T-helper 17 cell (primary cell): ENCODE results near the gene SPINK9. TPM values are rescaled to one million over a fixed set of nuclear protein-coding genes. Genes with fewer than 3 reads are reported as not detected.

Source experiments
- ATAC-seq: fragments of 150-1000 bp; cut with Tn5 transposase; 2 replicates; pipeline ENCODE4 v1.10.0; 2021; ENCODE audit warnings: mild to moderate bottlenecking, moderate library complexity
- DNase-seq, 3 donors: peaks; one replicate each; pipeline versions ENCODE4 v3.0.0 to v3.0.0-alpha.2; 2020 to 2021
- H3K9me3 ChIP-seq: one replicate; pipeline ENCODE4 v1.7.0; 2013; ENCODE audit warnings: low read length, mild to moderate bottlenecking; ENCODE audit not compliant: control insufficient read depth, poor library complexity, severe bottlenecking
- H3K27ac Mint-ChIP-seq: one replicate; pipeline ENCODE4 v1.8.0; 2022; ENCODE audit warnings: mild to moderate bottlenecking, moderate library complexity, mixed read lengths
- H3K27me3 Mint-ChIP-seq: one replicate; pipeline ENCODE4 v1.8.0; 2022; ENCODE audit warnings: mixed read lengths
- H3K36me3 Mint-ChIP-seq: one replicate; pipeline ENCODE4 v1.8.0; 2022; ENCODE audit warnings: low read depth, mixed read lengths
- H3K4me1 Mint-ChIP-seq: one replicate; pipeline ENCODE4 v1.8.0; 2022; ENCODE audit warnings: mild to moderate bottlenecking, mixed read lengths
- H3K4me3 Mint-ChIP-seq: one replicate; pipeline ENCODE4 v1.8.0; 2022; ENCODE audit warnings: mild to moderate bottlenecking, moderate library complexity, mixed read lengths
- total RNA-seq, 4 donors: library from RNA in 2 of 4; stranded (reverse) in 2 of 4; gene quantifications; one replicate each; pipeline ENCODE4 v1.2.3 and lab custom pipeline; 2022 to 2026

SPINK9 gene
- total RNA-seq, 2 donors from 2014 or later, result not detected

- DNase-seq (no peak), ATAC-seq (no peak)
- no peaks in the 10 kb centered on the region for H3K9me3 ChIP-seq
- Mint-ChIP-seq H3K27me3 (no peaks in the 10 kb centered on the region), H3K4me1 (peaks cover 20% of the 10 kb centered on the region), H3K27ac (no peak overlapping the region), H3K4me3 (no peak overlapping the region), H3K36me3 (peaks cover 4% of the 10 kb centered on the region)
Measured at GRCh38 chr5:148378670-148379069, 43.3 kb downstream of the SPINK9 start.

DNA sequence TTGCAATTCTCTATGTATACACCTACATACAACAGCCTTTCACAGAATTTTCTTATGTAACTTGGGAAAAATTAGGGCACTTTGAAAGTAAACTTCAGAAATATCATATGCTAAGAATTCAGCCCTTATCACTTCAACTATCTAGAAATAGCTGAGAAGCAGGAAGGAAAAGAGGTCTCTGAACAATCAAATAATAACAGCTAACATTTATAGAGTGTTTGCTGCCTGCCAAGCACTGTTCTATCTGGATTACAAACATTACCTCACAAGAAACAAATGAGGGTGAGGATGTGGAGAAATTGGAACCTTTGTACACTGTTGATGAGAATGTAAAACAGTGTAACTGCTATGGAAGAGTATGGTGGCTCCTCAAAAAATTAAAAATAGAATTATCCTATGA, 44.0 kb downstream of the SPINK9 start:
- Mint-ChIP-seq H3K4me3 (no peak overlapping the region), H3K36me3 (peaks cover 6% of the 10 kb centered on the region), H3K4me1 (peaks cover 27% of the 10 kb centered on the region), H3K27me3 (no peaks in the 10 kb centered on the region), H3K27ac (peak overlapping the region; percentile 47)
- ATAC-seq (no peak), DNase-seq (no peak)
- no peaks in the 10 kb centered on the region for H3K9me3 ChIP-seq

GRCh38 chr5:148381906-148382305, 46.5 kb downstream of the SPINK9 start:
- no peak overlapping the region for H3K4me3 Mint-ChIP-seq
- H3K36me3 Mint-ChIP-seq, result peaks cover 6% of the 10 kb centered on the region

DNA sequence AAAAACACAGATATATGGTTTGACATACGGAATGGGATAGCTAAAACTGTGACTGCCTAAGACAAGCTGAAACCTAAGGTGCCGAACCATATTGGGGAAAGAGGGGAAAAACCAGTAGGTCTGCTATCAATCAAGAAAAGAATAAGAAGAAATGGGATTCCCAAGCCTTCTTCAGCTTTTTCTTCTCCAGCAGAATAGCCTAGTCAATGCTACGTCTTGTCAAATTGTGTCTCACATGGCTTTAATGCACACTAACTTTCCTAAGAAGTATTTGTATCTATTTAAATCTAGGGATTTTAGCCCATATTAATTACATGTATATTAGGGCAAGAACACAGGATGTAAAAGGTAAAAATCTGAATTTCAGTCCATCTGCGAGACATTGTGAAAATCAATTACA, 47.6 kb downstream of the SPINK9 start:
- DNase-seq, result no peak
- no peak for ATAC-seq
- no peaks in the 10 kb centered on the region for H3K9me3 ChIP-seq
- peak overlapping the region; percentile 97 for H3K27ac Mint-ChIP-seq
- H3K4me3 Mint-ChIP-seq, result peak overlapping the region; percentile 96
- H3K4me1 Mint-ChIP-seq, result peaks cover 46% of the 10 kb centered on the region
- no peaks in the 10 kb centered on the region for H3K27me3 Mint-ChIP-seq
- peaks cover 5% of the 10 kb centered on the region for H3K36me3 Mint-ChIP-seq

More at GRCh38 chr5:148381906-148382305, 46.5 kb downstream of the SPINK9 start:
- H3K4me1 Mint-ChIP-seq, result peaks cover 41% of the 10 kb centered on the region
- no peaks in the 10 kb centered on the region for H3K27me3 Mint-ChIP-seq
- ATAC-seq, result no peak
- no peaks in the 10 kb centered on the region for H3K9me3 ChIP-seq
- no peak for DNase-seq
- H3K27ac Mint-ChIP-seq, result no peak overlapping the region

GRCh38 chr5:148383564-148384379, 48.4 kb downstream of the SPINK9 start, which contains the start of gene FBXO38:
Gene FBXO38, plus strand, starts transcription at chr5:148383958. Its CDS starts 10,819 bp downstream, at chr5:148394777.
- Mint-ChIP-seq H3K27me3 (no peaks in the 10 kb centered on the region), H3K4me1 (peaks cover 51% of the 10 kb centered on the region), H3K36me3 (peaks cover 5% of the 10 kb centered on the region), H3K27ac (peak within 1 kb of the TSS; percentile 97), H3K4me3 (peak within 1 kb of the TSS; percentile 96)
- peak; percentile 97 for ATAC-seq
- DNase-seq, result peak; percentile 88 to 95 (median 94)
- no peaks in the 10 kb centered on the region for H3K9me3 ChIP-seq

DNA sequence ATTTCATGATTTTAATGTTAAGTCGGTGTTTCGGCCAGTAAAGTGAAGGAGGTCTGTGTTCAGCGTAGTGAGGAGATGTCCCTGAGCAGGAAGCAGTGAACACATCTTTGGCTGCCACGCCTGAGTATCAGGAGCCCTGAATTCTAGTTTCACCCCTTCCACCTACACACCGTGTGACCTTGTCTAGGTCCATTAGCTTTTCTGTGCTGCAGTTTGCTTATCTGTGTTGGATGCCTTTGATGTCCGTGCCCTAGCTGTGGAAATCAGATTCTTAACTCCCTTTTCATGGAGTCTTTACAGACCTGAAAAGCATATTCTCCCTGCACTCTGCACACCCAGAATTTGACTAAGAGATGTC, 49.0 kb downstream of the SPINK9 start:
- no peaks in the 10 kb centered on the region for H3K27me3 Mint-ChIP-seq
- no peak for DNase-seq

DNA sequence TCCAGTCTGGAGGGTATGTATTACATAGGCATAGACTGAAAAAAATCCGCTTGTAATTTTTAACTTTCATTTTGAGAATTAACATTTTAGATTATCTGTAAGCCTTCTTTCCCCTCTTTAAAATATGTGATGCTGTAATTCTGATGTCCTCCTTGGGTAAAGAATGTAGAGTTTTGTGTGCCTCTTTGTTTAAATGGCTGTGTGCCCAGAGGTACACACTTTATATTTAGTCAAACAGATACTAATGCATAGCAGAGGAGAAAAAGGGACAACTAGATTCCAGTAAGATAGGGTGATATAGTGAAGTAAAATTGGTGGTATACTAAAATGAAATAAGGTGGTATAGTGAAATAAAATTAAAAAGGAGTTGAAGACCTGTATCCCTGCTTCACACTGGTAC, 49.7 kb downstream of the SPINK9 start:
- ATAC-seq, result no peak
- Mint-ChIP-seq H3K4me3 (peak overlapping the region; percentile 96), H3K27ac (peak overlapping the region; percentile 97), H3K36me3 (peaks cover 5% of the 10 kb centered on the region), H3K4me1 (peaks cover 46% of the 10 kb centered on the region), H3K27me3 (no peaks in the 10 kb centered on the region)
- DNase-seq, result no peak
- H3K9me3 ChIP-seq, result no peaks in the 10 kb centered on the region

More for the DNA sequence above, 49.0 kb downstream of the SPINK9 start:
- Mint-ChIP-seq H3K27ac (peak overlapping the region; percentile 97), H3K4me1 (peaks cover 50% of the 10 kb centered on the region), H3K36me3 (peaks cover 5% of the 10 kb centered on the region), H3K4me3 (peak overlapping the region; percentile 96)
- ATAC-seq, result peak; percentile 11
- no peaks in the 10 kb centered on the region for H3K9me3 ChIP-seq

DNA sequence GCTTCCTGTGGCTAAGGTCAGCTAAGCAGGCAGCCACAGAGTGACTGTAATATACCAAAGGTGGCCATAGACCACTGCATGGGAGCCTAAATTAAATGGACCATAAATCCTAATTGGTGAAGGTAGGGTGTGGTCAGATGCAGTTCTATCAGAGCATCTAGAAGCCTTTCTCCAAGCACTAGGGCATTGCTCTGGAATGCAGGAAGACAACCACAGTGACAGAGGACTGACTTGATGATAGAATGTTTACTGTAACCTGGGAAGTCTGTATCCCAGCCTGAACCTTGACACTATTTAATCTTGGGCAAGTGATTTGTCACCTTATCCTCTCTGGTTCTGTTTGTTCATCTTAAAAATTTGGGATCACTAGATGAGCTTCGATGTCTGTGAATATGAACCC, 50.7 kb downstream of the SPINK9 start:
- peak overlapping the region; percentile 96 for H3K4me3 Mint-ChIP-seq
- DNase-seq, result no peak

GRCh38 chr5:148387325-148387724, 52.0 kb downstream of the SPINK9 start:
- Mint-ChIP-seq H3K4me3 (no peak overlapping the region), H3K4me1 (peaks cover 59% of the 10 kb centered on the region), H3K27me3 (no peaks in the 10 kb centered on the region), H3K36me3 (peaks cover 9% of the 10 kb centered on the region), H3K27ac (peak overlapping the region; percentile 39)
- DNase-seq (no peak), ATAC-seq (no peak)
- no peaks in the 10 kb centered on the region for H3K9me3 ChIP-seq

More for the DNA sequence above, 50.7 kb downstream of the SPINK9 start:
- H3K9me3 ChIP-seq, result no peaks in the 10 kb centered on the region
- Mint-ChIP-seq H3K27me3 (no peaks in the 10 kb centered on the region), H3K27ac (peak overlapping the region; percentile 97), H3K4me1 (peaks cover 52% of the 10 kb centered on the region), H3K36me3 (peaks cover 5% of the 10 kb centered on the region)
- no peak for ATAC-seq

GRCh38 chr5:148388696-148389095, 53.3 kb downstream of the SPINK9 start:
- Mint-ChIP-seq H3K4me1 (peaks cover 60% of the 10 kb centered on the region), H3K27me3 (no peaks in the 10 kb centered on the region), H3K4me3 (no peak overlapping the region), H3K27ac (no peak overlapping the region), H3K36me3 (peaks cover 12% of the 10 kb centered on the region)
- ATAC-seq (no peak), DNase-seq (no peak)
- no peaks in the 10 kb centered on the region for H3K9me3 ChIP-seq

Other genes with a start within 250 kb of the SPINK9 start
- not detected for gene SPINK14, start 167.0 kb upstream of the SPINK9 start, total RNA-seq
- not detected for gene SPINK6, start 132.5 kb upstream of the SPINK9 start, total RNA-seq
- gene MARCOL, start 97.0 kb upstream of the SPINK9 start, total RNA-seq, result not detected
- not detected for gene SPINK13, start 66.8 kb upstream of the SPINK9 start, total RNA-seq
- not detected for gene SPINK7, start 23.1 kb upstream of the SPINK9 start, total RNA-seq
- gene FBXO38, start 48.4 kb downstream of the SPINK9 start, total RNA-seq, result 10 to 100 TPM; 51.2 to 51.7 TPM